Stimulated activated CD4-positive, alpha-beta T cell treated with anti-CD3 and anti-CD28 coated beads, Interleukin-15, amount 100 ng/mL, for 48 hours (primary cell): Measurements from ENCODE around the gene KCNMA1.
"Not testable (repeated sequence)": the region's sequence is repeated elsewhere in the genome, so short reads cannot be mapped to it uniquely, and the experiment has no call there.

Source experiments
- DNase-seq, 2 donors: peaks; one replicate each; pipeline ENCODE4 v3.0.0-alpha.2; 2020; ENCODE audit warnings: low read depth in 2 of 2

Gene KCNMA1

DNA sequence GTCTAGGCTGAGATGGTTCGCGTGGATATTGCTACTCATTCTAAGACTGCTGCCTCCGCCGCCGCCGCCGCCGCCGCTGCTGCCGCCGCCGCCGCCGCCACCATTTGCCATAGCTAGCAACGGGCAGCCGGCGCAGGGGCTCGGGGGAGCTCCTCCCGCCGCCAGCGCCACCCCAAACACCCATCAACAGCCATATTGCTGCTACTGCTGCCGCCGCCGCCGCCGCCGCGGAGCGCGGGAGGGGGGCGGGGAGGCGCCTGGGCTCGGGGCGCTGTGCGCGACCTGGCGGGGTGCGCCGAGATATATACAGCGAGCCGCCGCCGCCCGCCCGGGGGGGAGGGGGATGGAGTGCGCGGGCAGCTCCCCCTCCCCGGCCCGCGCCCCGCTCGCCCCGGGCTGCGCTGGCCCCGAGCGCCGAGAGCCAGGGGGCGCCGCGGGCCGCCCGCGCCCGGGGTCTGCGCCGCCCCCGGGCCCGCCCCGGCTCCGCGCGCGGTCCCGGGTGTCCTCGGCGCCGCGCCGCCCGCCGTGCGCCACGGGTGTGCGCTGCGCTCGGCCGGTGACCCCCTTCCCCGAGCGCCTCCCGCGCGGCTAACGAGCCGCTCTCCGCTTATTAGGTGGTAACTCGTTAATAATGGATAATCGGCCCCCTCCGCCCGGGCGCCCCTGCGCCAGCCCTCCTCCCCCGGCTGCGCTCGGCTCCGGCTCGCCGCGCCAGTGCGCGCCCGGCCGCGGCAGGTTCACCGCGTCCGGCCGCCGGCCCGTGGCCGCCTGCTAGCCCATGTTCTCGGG is at the start of gene KCNMA1:
TSS of gene KCNMA1 (minus strand) at position 277 of the 789 bp plus-strand sequence.
- no peak for DNase-seq

DNA sequence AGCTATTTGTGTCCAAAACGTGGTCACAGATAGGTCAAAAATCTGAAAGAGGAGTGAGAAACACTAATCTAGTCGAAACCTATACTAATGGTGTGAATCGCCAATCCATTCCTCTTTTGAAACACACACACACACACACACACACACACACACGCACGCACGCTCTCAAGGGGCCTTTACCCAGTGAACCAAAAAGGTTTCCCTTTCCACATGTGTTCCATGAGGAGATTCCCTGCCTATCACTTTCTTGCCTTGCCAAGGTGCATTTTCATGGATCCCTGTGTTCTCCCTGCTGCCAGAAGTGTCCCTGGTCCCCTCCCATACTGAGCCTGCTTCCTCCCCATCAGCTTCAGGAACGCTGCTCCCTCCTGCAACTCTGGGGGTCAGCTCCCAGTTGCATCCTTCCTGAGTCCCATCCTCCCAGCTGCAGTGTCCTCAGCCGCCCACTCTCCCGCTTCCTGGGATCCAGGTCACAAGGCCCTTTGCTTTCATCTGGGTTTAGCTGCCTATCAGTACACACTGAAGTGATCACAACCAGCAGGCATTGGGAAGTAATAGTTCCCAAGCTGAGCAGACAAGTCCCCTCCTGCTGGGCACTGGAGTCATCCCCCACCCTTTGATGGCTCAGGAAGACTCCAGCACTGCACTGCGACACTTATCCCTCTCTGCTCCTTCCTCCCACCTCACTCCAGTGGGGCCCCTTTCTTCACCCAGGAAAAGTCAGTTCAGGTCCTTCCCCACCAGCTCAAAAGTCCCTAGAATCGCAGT is 49.2 kb upstream of the KCNMA1 start:
- DNase-seq, result no peak

DNA sequence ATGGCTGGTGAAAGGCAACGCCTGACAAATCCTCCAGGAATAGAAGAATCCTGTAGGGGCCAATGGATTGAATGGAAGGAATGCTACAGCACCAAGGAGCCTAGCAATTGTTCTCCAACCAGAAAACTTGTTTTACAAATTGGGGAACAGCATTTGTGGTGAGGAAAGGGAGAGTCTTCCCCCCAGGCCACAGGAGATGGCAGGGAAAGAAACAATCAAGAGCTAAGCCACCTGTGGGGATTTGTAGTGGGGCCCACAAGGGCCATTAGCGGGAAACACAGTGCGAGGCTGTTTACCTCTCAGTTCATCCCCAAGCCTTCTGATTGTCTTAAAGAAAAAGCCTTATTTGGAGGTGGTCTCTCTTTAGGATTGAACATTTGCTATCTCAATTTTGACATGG is 48.5 kb upstream of the KCNMA1 start:
- no peak for DNase-seq

DNA sequence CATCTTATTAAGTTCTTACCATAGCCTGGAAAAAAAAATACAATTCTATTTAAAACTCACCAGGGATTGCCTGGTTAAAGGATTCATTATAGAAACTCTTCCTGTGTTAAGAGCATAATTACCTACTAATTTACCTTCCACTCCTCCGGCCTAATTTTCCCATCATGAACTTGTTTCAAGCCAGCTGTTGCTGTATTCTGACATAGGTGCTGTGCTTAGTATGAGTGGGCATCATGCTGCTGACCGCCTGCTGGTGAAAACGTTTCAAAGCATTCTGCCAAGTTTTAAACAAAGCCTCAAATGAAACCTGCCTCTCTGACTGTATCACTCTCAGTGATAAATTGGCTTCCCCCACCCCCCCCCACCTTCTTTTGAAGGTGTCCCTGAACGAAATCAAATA is 47.8 kb upstream of the KCNMA1 start:
- no peak for DNase-seq

DNA sequence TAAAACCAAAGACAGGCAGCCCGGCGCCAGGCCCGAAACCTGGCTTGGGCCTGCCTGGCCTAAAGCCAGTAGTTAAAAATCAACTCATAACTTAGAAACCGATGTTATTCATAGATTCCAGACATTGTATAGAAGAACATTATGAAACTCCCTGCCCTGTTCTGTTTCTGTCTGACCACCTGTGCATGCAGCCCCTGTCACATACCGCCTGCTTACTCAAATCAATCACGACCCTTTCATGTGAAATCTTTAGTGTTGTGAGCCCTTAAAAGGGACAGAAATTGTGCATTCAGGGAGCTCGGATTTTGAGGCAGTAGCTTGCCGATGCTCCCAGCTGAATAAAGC is 45.5 kb upstream of the KCNMA1 start:
- not testable (repeated sequence) for DNase-seq

DNA sequence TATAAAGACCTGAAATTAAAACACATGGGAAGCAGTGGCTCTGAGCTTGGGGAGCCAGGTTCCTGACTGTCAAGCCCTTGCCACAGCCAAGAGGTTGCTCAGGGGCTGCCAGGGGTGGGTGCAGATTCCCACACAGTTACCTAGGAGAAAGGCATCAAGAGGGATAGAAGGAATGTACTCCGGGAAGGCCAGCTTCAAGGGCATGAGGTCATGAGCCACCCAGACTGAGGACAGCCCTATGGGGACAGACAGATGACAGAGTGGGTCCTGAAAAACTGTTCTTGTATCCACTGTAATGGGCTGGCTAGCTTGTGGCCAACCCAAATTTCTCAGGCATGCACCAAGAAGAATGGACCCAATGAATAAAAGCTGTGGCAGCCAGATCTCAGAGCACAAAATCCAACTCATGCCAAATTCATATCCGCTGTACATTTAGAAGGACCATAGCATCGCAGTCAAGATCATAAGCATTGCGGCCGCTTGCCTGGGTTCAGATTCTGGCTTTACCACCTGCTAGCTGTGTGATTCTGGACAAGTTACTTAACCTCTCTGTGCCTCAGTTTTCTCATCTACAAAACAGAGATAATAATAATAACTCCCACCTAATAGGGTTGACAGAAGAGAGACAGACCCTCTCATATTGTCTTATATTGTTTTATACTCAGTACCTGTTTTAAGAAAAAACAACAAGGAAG is 44.9 kb upstream of the KCNMA1 start:
- DNase-seq, result no peak

DNA sequence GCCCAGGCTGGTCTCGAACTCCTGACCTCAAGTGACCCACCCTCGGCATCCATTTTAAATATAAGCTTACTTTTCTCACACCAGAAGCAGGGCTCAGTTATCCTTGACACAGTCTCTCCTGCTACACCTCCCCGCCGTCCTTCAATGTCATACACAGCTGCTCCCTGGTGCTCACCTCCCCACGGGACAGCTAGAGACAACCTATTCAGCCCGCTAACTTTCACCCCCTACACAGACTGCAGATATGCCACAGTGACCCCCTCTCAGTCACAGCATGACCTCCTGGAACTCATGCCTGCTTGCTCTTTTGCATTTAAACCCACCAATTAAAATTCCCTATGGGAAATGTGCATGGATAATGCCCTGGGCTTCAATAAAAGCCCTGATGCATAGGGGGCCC is 44.2 kb upstream of the KCNMA1 start:
- no peak for DNase-seq

DNA sequence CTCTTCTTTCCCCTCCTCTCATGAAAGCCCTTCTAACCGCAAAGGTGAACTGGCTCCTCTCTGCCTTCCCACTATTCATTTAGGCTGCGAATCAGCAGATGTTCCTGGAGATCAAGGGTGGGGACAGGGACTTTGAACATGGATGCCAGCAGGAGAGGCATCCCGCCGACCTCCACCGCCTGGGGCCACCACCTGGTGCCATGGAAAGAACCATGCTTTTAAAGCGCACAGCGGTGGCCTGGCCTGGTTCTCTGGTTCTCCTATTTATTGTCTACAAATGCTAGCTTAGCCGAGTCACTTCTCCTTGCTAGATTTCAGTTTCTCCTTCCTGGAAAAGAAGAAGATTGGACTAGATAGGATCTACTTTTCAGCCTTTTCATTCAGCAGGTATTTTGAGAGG is 43.2 kb upstream of the KCNMA1 start:
- no peak for DNase-seq

DNA sequence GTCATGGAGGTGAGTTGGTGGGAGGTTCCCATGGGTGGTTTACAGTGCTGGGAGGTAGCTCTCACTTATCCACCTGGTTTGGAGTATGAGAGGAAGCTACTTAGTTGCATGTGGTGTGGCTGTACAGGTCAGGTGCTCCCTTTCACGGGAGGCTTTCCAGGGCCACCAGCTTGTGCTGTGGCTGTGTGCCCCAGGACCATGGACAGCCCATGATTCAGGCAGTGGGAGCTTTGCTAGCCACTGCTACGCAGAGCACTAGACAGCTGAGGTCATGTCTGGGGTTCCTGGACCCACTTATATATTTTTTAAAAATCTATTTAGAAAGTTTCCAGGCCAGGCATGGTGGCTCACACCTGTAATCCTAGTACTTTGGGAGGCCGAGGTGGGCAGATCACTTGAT is 42.5 kb upstream of the KCNMA1 start:
- DNase-seq, result no peak

DNA sequence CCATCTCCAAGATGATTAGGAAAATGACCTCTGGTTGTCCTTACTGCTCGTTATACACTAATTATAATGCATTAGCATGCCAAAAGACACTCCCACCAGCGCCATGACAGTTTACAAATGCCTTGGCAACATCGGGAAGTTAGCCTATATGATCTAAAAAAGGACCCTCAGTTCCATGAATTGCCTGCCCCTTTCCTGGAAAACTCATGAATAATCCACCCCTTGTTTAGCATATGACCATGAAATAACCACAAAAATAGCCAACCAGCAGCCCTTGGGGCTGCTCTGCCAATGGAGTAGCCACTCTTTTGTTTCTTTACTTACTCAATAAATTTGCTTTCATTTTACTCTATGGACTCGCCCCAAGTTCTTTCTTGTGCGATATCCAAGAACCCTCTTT is 41.6 kb upstream of the KCNMA1 start:
- no peak for DNase-seq

DNA sequence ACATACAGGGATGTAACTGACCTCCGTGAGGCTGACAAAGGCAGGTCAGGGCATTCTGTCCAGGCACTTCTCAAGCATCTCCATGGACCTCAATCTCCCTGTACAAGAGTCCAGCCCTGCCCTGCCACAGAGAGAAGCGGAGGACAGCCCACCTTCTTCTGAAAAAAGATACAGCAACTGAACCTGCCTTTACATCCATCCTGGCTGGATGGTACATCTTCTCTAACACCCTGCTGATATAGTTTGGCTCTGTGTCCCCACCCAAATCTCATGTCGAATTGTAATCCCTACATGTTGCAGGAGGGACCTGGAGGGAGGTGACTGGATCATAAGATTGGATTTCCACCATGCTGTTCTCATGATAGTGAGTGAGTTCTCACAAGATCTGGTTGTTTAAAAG is 40.5 kb upstream of the KCNMA1 start:
- no peak for DNase-seq

DNA sequence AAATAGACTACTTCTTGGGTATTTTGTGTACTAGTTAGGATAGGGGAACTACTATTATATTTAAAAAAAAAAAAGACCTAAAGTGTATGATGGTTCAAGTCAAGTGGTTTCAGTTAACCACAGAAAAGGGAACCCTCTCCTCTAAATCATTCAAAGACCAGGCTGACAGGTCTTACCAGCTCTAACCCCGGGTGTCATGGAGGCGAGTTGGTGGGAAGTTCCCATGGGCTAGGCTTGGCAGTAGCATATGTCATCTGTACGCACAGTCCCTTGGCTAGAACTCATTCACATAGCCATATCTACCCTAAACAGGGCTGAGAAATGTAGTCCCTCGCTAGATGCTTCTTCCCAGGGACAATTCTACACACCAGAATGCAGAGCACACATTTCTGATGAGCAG is 37.7 kb upstream of the KCNMA1 start:
- DNase-seq, result no peak

DNA sequence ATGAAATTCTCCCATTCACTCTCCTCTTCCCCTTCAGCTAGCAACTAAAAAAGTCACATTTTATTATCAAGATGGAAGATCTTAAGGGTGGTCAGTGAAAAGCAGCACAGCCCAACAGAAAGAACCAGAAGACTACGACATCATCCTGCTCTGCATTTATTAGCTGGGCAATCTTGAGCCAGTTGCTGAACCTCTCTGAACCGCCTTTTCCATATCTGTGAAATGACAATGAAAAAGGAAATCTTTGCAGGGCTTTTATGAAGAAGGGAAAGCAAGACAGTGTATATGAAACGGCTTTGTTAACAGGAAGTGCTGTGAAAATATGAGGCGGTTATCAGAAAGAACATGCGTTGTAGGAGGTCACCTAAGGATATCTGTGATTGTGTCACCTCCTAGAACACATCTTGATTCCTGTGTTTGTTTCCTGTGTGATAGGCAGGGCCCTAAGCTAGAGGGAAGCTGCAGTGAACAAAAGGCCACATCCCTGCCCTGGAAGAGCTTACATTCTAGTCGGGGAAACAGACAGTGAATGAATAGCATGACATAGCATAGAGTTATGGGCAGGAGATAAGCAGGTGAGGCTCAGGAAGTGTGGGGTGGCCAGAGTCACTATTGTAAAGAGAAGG is 36.0 kb upstream of the KCNMA1 start:
- no peak for DNase-seq

DNA sequence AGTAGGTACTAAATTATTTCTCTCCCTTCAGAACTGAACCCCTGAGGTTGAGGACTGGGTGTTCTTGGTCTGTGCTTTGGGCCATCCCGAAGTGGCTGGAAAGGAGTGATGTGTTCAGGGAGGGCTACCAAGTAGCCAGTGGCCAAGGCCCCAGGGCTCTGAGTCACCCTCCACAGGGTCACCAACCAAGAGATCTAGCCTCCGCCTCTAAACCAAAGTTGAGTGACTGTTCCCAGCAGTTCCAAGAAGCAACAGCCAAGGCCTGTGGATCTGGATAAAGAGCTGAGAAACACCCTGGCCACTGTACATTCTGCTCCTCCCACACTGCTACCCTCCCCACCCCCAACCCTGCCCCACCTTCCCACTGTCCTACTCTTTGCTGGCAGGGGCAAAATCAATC is 35.5 kb upstream of the KCNMA1 start:
- no peak for DNase-seq

DNA sequence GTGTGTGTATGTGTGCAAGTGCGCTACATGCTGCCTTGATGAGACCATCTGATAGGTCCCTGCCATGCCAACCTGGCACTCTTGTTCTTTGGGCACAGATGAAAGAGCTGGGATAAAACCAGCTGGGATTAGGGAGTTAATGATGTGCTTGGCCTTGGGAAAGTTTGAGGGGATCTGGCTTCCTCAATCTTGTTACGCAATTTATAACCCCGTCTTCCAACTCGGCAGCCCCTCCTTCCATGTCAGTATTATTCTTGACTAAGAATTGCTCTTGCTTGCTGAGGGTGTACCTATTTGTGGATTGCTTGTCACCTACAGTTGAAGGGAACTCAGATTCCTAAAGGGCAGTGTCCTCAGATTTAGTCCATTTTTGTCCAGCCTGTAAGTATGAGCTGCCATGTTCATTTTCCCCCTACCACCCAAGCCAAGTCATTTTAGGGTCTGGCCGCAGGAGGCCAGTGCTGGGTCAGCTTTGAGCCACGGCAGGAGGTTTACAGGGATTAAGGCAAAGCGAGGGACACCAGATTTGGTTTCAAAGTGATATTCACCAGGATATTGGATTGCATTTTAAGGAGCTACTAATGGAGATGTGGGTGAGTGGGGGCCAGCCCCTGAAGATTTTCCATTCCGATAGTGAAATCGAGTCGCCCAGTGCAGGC is 34.1 kb upstream of the KCNMA1 start:
- no peak for DNase-seq

DNA sequence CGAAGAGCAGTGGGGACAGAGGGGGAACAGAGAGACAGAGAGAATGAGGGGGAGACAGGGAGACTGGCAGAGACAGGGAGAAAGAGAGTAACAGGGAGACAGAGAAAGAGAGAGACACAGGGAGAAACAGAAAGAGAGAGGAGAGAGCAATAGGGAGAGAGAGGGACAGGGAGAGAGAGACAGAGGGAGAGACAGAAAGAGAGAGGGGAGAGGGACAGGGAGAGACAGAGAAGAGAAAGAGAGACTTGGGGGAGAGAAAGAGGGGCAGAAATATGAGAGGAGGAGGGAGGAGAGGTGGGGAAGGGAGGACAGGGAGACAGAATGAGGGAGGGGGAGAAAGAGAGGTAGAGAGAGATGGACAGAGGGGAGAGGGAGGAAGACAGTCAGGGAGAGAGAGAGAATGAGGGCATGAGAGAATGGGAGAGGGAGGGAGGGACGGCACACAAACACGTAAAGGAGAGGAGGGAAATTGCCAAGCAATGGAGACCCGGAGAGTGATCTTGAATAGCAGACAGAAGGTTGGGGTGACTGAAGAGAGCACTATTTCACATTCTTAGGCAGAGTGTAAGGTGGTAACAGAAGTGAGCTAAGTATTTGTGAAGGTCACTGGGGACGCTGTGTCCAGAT is 33.3 kb upstream of the KCNMA1 start:
- DNase-seq, result no peak

DNA sequence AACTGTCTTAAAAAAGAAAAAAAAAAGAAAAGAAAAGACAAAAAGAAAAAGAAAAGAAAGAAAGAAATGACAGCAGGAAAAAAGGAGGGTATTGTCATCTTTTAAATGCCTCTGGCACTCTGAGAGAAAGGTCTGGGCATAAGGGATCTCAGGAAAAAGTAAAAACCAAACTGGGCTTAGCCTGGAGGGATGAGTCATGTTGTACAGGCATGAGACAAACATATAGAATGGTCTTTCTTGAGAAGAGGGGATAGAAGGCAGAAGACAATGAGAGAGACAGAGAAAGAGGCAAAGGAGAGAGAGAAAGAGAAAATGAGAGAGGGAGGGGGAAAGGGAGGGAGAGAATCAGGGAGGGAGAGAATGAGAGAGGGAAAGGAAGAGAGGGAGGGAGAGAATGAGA is 32.3 kb upstream of the KCNMA1 start:
- no peak for DNase-seq

DNA sequence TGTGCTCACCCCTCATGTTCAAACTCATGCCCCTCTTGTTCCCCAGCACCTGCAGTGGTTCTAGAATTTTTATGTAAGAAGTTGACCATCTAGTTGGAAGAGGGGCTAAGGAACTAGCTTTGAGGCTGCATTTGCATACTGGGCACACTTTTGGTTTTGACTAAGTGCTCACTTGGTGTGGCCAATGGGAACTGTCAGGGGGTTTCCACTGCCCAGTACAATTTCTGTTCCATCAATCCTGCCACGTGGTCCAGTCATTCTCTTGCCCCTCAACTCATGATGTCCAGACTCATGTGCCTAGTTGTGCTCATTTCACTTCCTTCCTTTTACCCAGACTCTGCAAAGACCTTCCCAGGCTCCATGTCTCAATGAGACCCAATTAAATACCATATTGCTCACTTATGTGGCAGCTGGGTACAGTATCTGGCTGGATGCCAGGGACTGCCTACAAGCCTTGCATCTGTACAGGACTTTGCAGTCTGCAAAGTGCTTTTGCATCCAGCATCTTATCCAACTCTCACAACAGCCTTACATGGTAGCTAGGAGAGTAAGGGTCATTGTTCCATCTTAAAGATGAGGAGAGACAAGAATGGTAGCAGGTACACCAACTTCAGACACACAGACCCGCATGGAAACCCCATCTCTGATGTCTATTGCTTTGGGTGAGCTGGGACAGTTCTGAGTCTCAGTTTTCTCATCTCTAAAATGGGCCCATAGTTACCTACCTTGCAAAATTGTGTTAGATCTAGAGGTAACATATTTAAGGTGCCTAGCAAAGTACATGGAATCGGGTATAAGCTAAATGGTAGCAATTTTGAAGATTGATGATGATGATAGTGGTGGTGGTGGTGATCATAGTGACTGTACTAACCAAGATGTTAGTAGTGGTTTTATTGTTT is 30.1 kb upstream of the KCNMA1 start:
- DNase-seq, result no peak

DNA sequence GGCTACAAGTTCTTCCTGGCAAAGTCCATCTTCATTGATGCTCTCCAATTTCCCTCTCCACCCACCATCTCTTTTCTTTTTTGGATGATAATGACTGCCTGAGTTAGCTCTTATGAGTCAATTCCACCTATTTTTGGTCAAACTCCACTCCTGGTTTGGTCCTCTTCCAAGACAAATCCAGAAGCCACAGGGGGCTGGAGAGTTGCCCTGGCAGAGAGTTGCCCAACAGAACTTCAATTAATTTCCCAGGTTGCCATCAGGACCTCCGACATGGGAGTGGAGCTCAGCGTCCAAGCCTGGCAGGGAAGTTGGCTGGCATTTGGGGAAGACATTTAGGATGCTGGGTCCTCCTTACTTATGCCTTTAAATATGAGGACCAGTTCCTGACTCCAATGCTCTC is 29.2 kb upstream of the KCNMA1 start:
- DNase-seq, result no peak

DNA sequence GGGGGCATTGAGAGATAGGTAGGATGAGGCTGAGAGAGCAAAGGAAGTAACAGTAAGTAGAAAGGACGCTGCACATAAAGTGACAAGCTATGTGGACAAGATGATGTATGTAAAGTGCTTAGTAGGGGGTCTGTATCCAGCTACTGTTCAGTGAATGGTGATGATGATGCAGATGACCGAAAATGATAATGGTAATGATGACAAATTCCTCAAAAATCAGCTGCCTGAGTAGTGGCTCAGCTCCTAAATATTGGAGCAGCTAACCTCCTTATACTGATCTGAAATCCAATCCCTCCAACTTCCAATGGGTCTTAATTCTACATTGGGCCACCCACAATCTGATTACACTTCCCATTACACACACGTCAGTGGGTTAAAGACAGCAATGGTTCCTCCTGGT is 27.1 kb upstream of the KCNMA1 start:
- DNase-seq, result no peak
